ENCODE measurements around the gene POLR1C.
"Not testable (repeated sequence)": the region's sequence is repeated elsewhere in the genome, so short reads cannot be mapped to it uniquely, and the experiment has no call there.

The POLR1C gene

DNA sequence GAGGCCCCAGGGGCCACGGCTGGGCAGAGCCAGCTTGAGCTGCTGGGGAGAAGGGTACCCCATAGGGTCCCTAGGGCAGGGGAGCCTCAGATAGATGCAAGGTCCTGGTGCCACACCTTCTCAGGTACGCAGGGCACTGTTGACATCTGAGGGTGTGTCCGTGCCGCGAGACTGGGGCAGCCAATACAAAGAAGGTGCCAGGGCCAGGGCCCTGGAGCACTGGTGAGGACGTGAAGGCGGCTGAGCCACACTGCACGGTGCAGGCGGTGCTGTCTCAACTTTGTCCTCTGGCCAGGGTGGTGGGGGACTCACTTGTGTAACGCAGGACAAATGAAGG lies 6.1 kb upstream of the POLR1C start:
- DNase-seq (ENCODE audit: low read depth): no peak

DNA sequence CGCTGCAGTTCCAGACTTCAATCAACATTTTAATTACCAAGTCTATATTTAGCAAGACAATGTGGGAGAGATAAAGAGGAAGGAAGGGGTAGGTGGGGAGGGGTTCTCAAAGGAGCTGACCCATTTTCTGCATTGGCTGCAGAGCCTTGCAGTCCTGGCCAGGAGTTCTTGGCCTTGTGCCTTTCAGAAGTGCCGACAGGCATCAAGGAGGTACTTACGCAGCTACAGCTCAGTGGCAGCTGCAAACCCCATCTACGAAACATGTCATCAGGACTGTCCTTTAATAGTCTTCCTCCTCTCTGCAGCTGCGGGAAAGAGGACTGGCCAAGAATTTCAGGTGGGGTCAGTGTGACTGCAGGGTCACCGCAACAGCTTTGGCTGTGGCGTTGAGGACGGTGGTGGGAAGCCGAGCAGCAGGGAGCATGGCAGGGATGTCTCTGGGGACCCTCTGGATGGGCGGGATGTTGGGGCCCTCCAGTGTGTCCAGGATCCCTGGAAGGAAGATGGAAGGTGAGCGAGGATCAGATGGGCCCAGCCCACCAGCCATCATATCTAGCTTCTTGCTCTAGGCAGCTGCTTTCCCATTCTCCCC lies 5.0 kb upstream of the POLR1C start:
- no peak for DNase-seq (ENCODE audit: low read depth)

DNA sequence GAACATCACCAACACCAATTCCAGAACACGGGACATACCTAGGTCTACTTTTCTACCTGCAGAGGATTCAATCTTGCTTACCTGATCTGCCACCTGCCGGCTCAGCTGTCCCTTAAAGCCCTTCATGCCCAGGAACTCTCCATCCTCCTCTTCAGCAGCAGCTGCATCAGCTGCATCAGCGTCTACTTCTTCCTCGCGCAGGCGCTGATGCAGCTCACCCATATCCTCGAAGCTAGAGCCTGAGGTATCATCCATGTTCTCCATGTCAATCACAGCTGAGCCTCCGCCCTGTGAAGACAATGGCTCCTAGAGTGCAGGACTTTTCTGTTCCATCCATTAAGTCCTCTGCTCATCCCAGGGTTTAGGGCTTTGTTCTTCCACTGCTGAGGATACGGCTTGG lies 1.1 kb upstream of the POLR1C start:
- DNase-seq (ENCODE audit: low read depth): no peak

GRCh38 chr6:43516367-43516696 lies 557 bp upstream of the POLR1C start:
- no peak for DNase-seq (ENCODE audit: low read depth)

DNA sequence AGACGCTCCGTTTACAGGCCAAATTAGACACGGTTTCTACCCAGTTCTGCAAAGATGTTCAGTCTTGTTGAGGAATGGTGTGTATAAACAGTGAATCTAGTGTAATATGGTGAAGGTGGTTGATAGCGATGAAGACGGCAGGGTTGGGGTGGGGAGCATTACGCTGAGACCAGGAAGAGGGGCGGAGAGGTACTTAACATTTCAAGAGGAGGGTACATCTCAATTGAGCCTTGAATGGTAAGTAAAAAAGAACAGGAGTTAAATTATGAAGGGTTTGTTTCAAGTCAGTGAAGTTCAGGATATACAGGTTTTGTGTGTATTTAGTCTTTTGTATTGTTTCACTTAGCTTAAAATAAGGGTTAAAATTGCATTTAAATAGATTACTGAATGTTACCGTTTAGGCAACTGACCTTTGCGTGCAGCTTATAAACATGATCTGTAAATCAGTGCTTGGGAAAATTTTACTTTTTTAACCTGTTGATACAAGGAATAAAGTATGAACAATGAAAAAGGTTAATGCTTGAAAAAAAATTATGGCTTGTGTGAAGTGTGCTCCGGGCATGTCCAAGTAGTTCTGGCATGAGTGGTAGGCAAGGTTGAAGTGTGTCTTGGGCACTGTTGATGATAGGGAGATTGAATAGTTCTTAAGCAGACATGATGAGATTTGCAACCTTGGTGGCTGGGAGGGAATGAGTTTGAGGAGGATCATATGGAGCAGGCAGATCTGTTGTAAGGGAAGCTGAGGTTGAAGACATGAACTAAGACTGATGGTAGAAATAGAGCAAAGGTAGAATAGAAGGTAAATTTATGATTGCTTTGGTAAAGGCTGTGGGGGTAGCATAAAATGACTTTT lies 842 bp downstream of the POLR1C start:
- DNase-seq (ENCODE audit: low read depth): no peak

DNA sequence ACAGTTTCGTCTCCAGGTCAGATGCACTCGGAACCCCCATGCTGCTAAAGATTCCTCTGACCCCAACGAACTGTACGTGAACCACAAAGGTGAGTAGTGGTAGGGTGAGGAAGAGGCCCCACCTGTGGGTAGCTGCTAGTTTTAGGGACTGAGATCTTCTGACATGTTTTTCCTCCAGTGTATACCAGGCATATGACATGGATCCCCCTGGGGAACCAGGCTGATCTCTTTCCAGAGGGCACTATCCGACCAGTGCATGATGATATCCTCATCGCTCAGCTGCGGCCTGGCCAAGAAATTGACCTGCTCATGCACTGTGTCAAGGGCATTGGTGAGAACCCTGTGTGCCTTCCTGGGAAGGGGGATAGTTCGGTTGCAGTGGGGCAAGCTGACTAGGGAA lies 3.2 kb downstream of the POLR1C start:
- DNase-seq (ENCODE audit: low read depth): no peak

DNA sequence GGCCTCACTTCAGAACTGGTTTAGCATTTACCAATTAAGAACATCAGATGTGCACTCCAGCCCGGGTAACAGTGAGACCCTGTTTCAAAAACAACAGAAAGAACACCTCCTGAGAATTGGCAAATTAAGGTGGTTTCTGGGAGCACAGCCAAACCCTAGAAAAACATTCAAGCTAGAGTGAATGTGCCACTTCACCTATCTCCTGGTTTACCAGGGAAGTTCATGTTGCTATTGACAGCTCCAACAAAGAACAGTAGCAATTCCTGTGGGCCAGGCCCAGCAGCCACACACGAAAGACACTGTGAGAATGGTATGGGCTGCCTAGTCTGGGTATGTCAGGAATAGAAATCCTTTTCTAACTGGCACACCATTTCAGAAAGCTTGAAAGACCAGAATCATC lies 4.9 kb downstream of the POLR1C start:
- no peak for DNase-seq (ENCODE audit: low read depth)

- no peak for DNase-seq (ENCODE audit: low read depth)
These were observed 5.8 kb downstream of the POLR1C start for GRCh38 chr6:43522547-43523261.

GRCh38 chr6:43523284-43523683 lies 6.4 kb downstream of the POLR1C start:
- DNase-seq (ENCODE audit: low read depth): no peak

DNA sequence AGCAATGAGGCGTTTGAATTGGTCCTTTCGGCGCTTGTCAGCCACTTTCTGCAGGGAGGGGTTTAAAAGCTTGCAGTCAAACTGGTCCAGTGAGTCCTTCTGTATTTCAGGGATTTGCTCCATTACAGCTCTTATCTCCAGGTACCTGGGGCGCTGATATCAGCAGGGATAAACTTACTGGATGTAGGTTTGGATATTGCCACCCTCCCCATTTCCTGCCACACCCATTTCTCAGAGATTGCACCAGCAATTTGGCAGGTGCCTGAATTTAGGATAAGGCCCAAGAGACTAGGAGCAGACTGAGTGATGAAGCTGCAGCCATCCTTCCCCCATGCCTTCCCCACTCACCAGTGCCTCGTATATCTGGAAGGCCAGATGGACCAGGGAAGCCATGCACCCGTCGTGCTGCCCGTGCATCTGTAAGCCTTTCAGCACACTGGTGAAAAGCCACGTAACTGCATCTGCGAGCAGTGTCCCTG lies 7.6 kb downstream of the POLR1C start:
- no peak for DNase-seq (ENCODE audit: low read depth)

DNA sequence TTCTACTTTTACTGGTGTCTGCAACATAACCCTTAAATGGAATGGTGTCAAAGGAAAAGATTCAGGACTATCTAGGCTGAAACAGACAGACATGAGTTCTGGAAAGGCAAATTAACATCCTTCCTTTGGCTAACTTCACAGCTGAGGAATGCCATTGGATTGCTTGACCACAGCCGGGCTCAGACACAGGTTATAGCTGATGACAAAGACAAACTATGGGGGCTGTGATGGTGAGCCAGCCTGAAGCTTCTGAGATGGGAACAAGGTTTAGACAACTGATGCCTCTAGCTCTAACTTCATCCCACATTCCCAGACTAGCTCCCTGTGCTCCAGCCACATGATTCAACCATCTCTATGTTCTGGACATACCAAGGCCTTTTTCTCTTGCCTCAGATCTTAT lies 15.3 kb downstream of the POLR1C start:
- no peak for DNase-seq (ENCODE audit: low read depth)

DNA sequence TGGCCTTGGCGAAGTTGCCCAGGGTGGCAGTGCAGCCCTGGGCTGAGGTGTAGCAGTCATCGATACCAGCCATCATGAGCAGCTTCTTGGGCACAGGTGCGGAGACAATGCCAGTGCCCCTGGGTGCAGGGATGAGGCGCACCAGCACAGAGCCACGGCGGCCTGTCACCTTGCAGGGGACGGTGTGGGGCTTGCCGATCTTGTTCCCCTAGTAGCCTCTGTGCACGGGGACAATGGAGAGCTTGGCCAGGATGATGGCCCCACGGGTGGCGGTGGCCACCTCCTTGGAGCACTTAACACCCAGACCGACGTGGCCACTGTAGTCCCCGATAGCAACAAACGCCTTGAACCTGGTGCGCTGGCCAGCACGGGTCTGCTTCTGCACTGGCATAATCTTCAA lies 22.1 kb downstream of the POLR1C start:
- DNase-seq (ENCODE audit: low read depth): not testable (repeated sequence)

DNA sequence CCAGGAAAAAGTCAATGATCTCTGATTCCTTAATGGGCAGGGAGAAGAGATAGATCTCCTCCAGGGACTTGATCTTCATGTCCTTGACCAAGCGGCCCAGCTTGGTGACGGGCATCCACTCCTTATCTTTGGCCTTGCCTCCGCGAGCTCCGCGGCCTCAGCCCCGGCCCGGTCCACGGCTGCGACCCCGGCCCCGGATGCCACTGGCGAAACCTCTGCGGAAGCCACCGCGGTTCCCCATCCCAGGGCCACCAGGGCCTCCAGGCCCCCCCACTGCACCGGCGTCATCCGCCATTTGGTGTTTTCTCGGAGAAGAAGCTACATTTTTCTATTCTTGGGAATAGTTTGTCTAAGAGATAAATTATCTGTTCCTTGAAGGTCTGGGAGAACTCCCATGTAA lies 22.5 kb downstream of the POLR1C start:
- not testable (repeated sequence) for DNase-seq (ENCODE audit: low read depth)

- no peak for DNase-seq (ENCODE audit: low read depth)
These were observed 23.6 kb downstream of the POLR1C start for GRCh38 chr6:43540507-43540906.

- no peak for DNase-seq (ENCODE audit: low read depth)
These were observed 25.0 kb downstream of the POLR1C start for GRCh38 chr6:43541774-43542471.

GRCh38 chr6:43544461-43544860 lies 27.6 kb downstream of the POLR1C start:
- no peak for DNase-seq (ENCODE audit: low read depth)

- no peak for DNase-seq (ENCODE audit: low read depth)
These were observed 30.3 kb downstream of the POLR1C start for GRCh38 chr6:43547222-43547621.

GRCh38 chr6:43557620-43558019 lies 40.7 kb downstream of the POLR1C start:
- DNase-seq (ENCODE audit: low read depth): not testable (repeated sequence)

GRCh38 chr6:43559328-43559727 lies 42.4 kb downstream of the POLR1C start:
- no peak for DNase-seq (ENCODE audit: low read depth)

DNA sequence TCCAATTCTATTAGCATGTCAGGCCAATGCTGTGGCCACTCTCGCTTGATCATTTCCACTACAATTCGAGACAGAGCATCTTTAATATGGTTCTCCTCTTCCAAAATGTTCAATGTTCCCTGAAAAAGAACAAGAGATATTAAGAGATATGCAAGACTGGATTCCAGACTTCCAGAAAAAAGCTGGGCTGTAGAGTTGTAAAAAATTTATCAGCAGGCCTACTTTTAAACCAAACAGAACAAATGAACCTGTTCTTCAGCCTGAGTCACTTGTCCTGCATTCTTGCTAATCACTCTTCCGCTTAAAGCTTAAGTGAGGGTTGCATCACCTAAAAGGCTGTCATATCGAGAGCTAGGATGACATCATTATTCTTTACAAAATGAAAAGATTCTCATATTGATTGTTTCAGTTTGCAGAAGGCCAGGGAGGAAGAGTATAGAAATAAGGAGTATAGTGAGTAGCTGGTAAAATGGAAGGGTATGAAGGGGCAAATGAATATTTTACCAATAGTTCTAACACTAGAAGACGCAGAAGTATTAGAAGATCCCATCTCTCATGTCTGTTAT lies 54.1 kb downstream of the POLR1C start:
- no peak for DNase-seq (ENCODE audit: low read depth)

Data from CMK (cell line).